ENCODE measurements around the gene FBLN1.

GRCh38 chr22:45582955-45583320 lies 80.3 kb downstream of the FBLN1 start:
- TF ChIP-seq, protein P1, sequence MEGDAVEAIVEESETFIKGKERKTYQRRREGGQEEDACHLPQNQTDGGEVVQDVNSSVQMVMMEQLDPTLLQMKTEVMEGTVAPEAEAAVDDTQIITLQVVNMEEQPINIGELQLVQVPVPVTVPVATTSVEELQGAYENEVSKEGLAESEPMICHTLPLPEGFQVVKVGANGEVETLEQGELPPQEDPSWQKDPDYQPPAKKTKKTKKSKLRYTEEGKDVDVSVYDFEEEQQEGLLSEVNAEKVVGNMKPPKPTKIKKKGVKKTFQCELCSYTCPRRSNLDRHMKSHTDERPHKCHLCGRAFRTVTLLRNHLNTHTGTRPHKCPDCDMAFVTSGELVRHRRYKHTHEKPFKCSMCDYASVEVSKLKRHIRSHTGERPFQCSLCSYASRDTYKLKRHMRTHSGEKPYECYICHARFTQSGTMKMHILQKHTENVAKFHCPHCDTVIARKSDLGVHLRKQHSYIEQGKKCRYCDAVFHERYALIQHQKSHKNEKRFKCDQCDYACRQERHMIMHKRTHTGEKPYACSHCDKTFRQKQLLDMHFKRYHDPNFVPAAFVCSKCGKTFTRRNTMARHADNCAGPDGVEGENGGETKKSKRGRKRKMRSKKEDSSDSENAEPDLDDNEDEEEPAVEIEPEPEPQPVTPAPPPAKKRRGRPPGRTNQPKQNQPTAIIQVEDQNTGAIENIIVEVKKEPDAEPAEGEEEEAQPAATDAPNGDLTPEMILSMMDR (IDR thresholded peaks at IDR 0.05) = no peak
- TF ChIP-seq POLR2A (IDR thresholded peaks at IDR 0.05) = no peak
